ENCODE measurements around the gene GJB3.

The GJB3 gene

DNA sequence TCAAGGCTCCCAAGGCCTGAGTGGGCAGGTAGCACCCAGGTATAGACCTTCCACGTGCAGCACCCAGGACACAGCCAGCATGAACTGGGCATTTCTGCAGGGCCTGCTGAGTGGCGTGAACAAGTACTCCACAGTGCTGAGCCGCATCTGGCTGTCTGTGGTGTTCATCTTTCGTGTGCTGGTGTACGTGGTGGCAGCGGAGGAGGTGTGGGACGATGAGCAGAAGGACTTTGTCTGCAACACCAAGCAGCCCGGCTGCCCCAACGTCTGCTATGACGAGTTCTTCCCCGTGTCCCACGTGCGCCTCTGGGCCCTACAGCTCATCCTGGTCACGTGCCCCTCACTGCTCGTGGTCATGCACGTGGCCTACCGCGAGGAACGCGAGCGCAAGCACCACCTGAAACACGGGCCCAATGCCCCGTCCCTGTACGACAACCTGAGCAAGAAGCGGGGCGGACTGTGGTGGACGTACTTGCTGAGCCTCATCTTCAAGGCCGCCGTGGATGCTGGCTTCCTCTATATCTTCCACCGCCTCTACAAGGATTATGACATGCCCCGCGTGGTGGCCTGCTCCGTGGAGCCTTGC is 19.7 kb upstream of the GJB3 start:
- peaks cover 2% of the 10 kb centered on the region for H3K27me3 ChIP-seq (ENCODE audit: insufficient read depth, insufficient read length)
- no peak overlapping the region for H3K4me3 ChIP-seq (ENCODE audit: insufficient read length, low read depth)
- H3K9me3 ChIP-seq (ENCODE audit: insufficient read depth, low read length): peaks cover 9% of the 10 kb centered on the region; the same call in 1 of the 2 replicates
- TF ChIP-seq ZNF274 (IDR thresholded peaks at IDR 0.05; ENCODE audit: low read depth, low read length): no peak
- TF ChIP-seq SUZ12 (IDR thresholded peaks at IDR 0.05; ENCODE audit: extremely low read depth, insufficient read depth, insufficient read length): no peak
- TF ChIP-seq YY1 (IDR thresholded peaks at IDR 0.05; ENCODE audit: insufficient read depth, insufficient read length): no peak
- H3K36me3 ChIP-seq (ENCODE audit: insufficient read depth, insufficient read length, low read length): no peaks in the 10 kb centered on the region
- no peak overlapping the region for H3K9ac ChIP-seq (ENCODE audit: insufficient read length, low read depth)
- no peak for DNase-seq (ENCODE audit: low read depth, low spot score)
- peaks cover 26% of the 10 kb centered on the region for H3K4me1 ChIP-seq (ENCODE audit: insufficient read depth, insufficient read length)

DNA sequence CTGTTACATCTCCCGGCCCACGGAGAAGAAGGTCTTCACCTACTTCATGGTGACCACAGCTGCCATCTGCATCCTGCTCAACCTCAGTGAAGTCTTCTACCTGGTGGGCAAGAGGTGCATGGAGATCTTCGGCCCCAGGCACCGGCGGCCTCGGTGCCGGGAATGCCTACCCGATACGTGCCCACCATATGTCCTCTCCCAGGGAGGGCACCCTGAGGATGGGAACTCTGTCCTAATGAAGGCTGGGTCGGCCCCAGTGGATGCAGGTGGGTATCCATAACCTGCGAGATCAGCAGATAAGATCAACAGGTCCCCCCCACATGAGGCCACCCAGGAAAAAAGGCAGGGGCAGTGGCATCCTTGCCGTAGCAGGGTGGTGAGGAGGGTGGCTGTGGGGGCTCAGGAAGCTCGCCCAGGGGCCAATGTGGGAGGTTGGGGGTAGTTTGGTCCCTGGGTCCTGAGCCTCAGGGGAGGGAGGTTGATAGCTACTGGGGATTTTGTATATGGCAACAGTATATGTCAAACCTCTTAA is 19.2 kb upstream of the GJB3 start:
- TF ChIP-seq ZNF274 (IDR thresholded peaks at IDR 0.05; ENCODE audit: low read depth, low read length) (no peak), YY1 (IDR thresholded peaks at IDR 0.05; ENCODE audit: insufficient read depth, insufficient read length) (no peak), SUZ12 (IDR thresholded peaks at IDR 0.05; ENCODE audit: extremely low read depth, insufficient read depth, insufficient read length) (no peak)
- H3K9ac ChIP-seq (ENCODE audit: insufficient read length, low read depth): no peak overlapping the region
- H3K4me3 ChIP-seq (ENCODE audit: insufficient read length, low read depth): no peak overlapping the region
- peaks cover 9% of the 10 kb centered on the region; the same call in 1 of the 2 replicates for H3K9me3 ChIP-seq (ENCODE audit: insufficient read depth, low read length)
- H3K27me3 ChIP-seq (ENCODE audit: insufficient read depth, insufficient read length): peaks cover 2% of the 10 kb centered on the region
- no peaks in the 10 kb centered on the region for H3K36me3 ChIP-seq (ENCODE audit: insufficient read depth, insufficient read length, low read length)
- peaks cover 26% of the 10 kb centered on the region for H3K4me1 ChIP-seq (ENCODE audit: insufficient read depth, insufficient read length)
- no peak for DNase-seq (ENCODE audit: low read depth, low spot score)

DNA sequence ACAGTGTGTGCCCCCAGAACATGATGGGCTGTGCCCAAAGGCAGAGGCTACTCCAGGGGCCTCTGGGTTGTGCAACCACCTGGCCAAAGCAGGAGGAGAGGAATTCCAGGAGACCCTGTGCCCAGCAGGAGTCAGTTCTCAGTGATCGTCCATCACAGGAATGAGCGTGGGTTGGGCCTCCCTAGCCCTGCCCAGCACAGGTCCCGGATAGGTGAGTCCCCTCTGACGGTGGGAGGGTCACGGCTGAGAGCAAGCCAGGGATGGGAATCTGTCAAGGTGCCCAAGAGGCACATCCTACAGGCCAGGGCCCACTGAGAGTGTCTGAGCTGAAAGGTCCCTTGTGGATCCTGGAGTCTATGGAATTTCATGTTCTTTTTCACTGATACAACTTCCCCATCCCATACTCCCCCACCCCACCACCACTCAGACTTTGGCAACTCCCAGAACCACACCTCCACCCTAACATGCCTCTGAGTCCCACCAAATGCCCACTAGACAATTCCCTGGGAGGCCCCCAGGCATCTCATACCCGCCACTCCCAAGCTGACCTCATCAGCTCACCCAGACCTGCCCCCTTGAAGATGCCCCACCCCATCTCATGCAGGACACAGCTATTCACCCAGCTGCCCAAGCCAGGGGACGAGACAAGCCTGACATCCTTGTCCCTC is 18.4 kb upstream of the GJB3 start:
- Histone ChIP-seq H3K9me3 (ENCODE audit: insufficient read depth, low read length) (peaks cover 9% of the 10 kb centered on the region; the same call in 1 of the 2 replicates), H3K4me1 (ENCODE audit: insufficient read depth, insufficient read length) (peaks cover 26% of the 10 kb centered on the region), H3K9ac (ENCODE audit: insufficient read length, low read depth) (no peak overlapping the region), H3K36me3 (ENCODE audit: insufficient read depth, insufficient read length, low read length) (no peaks in the 10 kb centered on the region), H3K4me3 (ENCODE audit: insufficient read length, low read depth) (no peak overlapping the region), H3K27me3 (ENCODE audit: insufficient read depth, insufficient read length) (peaks cover 2% of the 10 kb centered on the region)
- TF ChIP-seq ZNF274 (IDR thresholded peaks at IDR 0.05; ENCODE audit: low read depth, low read length) (no peak), YY1 (IDR thresholded peaks at IDR 0.05; ENCODE audit: insufficient read depth, insufficient read length) (no peak), SUZ12 (IDR thresholded peaks at IDR 0.05; ENCODE audit: extremely low read depth, insufficient read depth, insufficient read length) (no peak)
- no peak for DNase-seq (ENCODE audit: low read depth, low spot score)

DNA sequence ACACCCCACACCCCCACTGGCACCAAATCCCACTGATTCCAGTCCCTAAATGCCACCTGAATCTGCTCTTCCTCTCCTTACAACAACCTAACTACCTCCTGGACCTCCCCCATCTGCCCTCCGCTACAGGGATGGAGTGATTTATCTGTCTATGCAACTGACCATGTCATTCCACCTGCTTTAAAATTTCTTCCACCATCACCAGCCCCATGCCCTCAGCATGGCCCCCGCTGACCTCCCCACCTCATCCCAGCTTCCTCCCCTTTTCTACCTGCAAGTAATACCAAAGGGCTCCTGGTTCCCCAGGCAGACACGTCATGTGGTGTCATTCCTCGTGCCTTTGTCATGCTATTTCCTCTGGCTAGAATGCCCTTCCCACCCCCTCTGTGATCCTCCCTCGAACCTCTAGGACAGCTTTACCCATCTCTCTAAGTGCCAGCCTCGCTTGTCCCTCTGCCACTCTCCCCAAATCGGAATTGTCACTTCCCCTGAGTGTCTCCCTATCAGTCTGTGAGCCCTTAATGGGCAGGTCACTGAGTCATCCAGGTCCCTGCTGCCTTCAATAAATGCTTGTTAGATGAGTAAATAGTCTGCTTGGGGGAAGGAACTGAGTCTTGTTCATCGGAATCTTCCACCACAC is 17.8 kb upstream of the GJB3 start:
- TF ChIP-seq YY1 (IDR thresholded peaks at IDR 0.05; ENCODE audit: insufficient read depth, insufficient read length) (no peak), ZNF274 (IDR thresholded peaks at IDR 0.05; ENCODE audit: low read depth, low read length) (no peak)
- peaks cover 9% of the 10 kb centered on the region; the same call in 1 of the 2 replicates for H3K9me3 ChIP-seq (ENCODE audit: insufficient read depth, low read length)
- H3K4me1 ChIP-seq (ENCODE audit: insufficient read depth, insufficient read length): peaks cover 26% of the 10 kb centered on the region
- H3K4me3 ChIP-seq (ENCODE audit: insufficient read length, low read depth): no peak overlapping the region
- no peaks in the 10 kb centered on the region for H3K36me3 ChIP-seq (ENCODE audit: insufficient read depth, insufficient read length, low read length)
- H3K9ac ChIP-seq (ENCODE audit: insufficient read length, low read depth): no peak overlapping the region
- peaks cover 2% of the 10 kb centered on the region for H3K27me3 ChIP-seq (ENCODE audit: insufficient read depth, insufficient read length)
- no peak for DNase-seq (ENCODE audit: low read depth, low spot score)

DNA sequence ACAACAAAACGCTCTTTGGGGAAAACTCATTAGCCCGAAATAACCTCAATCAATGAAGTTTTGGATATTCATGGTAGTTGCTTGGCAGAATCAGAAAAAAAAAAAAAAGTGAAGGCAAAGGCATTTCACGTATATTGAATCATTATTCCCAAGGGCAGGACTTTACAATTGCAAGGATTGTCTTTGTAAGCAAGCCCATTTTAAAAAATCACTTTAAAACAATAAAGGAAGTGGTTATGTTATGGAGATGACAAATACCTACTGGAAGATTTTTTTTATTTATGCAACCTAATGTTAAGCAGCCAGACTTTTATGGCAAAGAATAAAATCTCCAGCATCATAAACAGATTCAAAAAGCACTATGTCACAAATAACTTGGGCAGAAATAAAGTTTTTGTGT is 12.2 kb upstream of the GJB3 start:
- peaks cover 13% of the 10 kb centered on the region for H3K4me1 ChIP-seq (ENCODE audit: insufficient read depth, insufficient read length)
- H3K9me3 ChIP-seq (ENCODE audit: insufficient read depth, low read length): no peaks in the 10 kb centered on the region
- TF ChIP-seq ZNF274 (IDR thresholded peaks at IDR 0.05; ENCODE audit: low read depth, low read length) (no peak), SUZ12 (IDR thresholded peaks at IDR 0.05; ENCODE audit: extremely low read depth, insufficient read depth, insufficient read length) (no peak), YY1 (IDR thresholded peaks at IDR 0.05; ENCODE audit: insufficient read depth, insufficient read length) (no peak)
- H3K27me3 ChIP-seq (ENCODE audit: insufficient read depth, insufficient read length): peaks cover 5% of the 10 kb centered on the region
- no peak for DNase-seq (ENCODE audit: low read depth, low spot score)
- H3K36me3 ChIP-seq (ENCODE audit: insufficient read depth, insufficient read length, low read length): no peaks in the 10 kb centered on the region
- H3K4me3 ChIP-seq (ENCODE audit: insufficient read length, low read depth): no peak overlapping the region
- no peak overlapping the region for H3K9ac ChIP-seq (ENCODE audit: insufficient read length, low read depth)

DNA sequence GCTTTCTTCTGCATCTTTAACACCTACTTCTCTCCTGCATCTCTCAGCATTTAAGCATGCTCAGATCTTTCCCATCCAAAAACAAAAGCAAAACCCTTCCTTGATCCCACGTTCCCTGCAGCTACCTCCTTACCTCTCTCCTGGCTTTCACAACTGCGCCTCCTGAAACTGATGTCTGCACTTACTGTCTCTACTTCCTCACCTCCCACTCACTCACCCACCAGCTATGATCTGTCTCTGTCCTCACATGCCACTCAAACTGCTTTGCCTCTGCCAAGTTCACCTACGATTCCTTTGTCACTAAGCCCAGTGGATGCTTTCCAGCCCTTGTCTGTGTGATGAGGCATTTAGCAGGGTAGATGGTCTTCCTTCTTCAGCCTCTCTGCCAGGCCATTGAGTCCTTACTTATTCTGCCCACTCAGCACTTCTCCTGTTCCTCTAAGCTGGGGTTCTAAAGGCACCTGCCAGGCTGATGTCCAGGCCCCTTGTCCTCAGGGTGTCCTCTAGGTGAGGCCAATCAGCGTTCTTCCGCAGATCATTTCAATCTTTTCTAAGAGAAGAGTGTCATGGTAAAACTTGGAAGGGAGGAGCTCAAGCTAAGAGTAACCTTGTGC is 10.0 kb upstream of the GJB3 start:
- Histone ChIP-seq H3K36me3 (ENCODE audit: insufficient read depth, insufficient read length, low read length) (no peaks in the 10 kb centered on the region), H3K9ac (ENCODE audit: insufficient read length, low read depth) (no peak overlapping the region), H3K4me1 (ENCODE audit: insufficient read depth, insufficient read length) (peaks cover 8% of the 10 kb centered on the region), H3K27me3 (ENCODE audit: insufficient read depth, insufficient read length) (peaks cover 2% of the 10 kb centered on the region), H3K9me3 (ENCODE audit: insufficient read depth, low read length) (no peaks in the 10 kb centered on the region), H3K4me3 (ENCODE audit: insufficient read length, low read depth) (no peak overlapping the region)
- no peak for DNase-seq (ENCODE audit: low read depth, low spot score)
- TF ChIP-seq YY1 (IDR thresholded peaks at IDR 0.05; ENCODE audit: insufficient read depth, insufficient read length) (no peak), ZNF274 (IDR thresholded peaks at IDR 0.05; ENCODE audit: low read depth, low read length) (no peak), SUZ12 (IDR thresholded peaks at IDR 0.05; ENCODE audit: extremely low read depth, insufficient read depth, insufficient read length) (no peak)

Measured in NT2/D1 (cell line).